Left renal pelvis (tissue), 4 donors: ENCODE data around the gene MAPK12. TPM values are rescaled to one million over a fixed set of nuclear protein-coding genes. Genes with fewer than 3 reads are reported as not detected.

Experiments used
- DNase-seq, 4 donors: peaks; one replicate each; pipeline ENCODE4 v3.0.0-alpha.2; 2013; ENCODE audit warnings: low read depth in 4 of 4, low spot score in 3 of 4
- polyA plus RNA-seq, 4 donors: library from polyadenylated mRNA; unstranded; fragments of 120-200 nt; gene quantifications; one replicate each; pipeline ENCODE4 v1.2.1, GENCODE V29; 2013; ENCODE audit not compliant: insufficient read length in 4 of 4

MAPK12 gene
- polyA plus RNA-seq, 4 donors = 9.7 to 17.7 (median 15.6) TPM

DNA sequence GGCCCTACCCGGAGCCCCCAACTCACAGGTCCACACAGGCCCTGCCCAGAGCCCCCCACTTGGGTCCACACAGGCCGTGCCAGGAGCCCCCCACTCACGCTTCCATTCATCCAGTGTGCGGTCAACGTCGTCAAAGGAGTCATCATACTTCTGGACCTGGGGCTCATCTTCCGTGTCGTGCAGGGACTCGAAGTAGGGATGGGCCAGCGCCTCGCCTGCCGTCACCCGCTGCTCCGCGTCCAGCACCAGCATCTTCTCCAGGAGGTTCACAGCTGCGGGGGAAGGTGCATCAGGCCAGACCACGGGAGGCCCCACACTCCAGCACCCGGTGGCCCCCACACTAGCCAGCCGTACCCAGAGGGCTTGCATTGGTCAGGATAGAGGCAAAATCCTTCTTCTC lies 6.4 kb downstream of the MAPK12 start:
- DNase-seq = no peak

DNA sequence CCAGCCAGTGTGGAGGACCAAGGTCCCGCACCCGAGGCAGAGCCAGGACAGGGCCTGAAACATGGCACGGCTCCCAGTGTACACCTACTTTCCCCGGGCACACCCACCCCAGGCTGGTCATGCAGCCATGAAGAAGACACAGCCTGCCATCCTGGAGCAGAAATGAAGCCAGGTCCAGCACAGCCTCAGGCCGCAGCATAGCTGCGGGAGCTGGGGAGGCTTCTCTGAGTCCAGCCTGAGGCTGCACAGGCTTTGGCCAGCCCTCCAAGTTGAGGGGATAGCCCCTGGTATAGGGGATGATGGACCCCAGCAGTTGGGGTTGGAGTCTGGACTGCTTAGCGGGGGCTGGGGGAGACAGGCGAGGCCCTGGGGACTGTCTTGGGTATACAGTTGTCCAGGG lies 7.5 kb downstream of the MAPK12 start:
- DNase-seq = no peak

DNA sequence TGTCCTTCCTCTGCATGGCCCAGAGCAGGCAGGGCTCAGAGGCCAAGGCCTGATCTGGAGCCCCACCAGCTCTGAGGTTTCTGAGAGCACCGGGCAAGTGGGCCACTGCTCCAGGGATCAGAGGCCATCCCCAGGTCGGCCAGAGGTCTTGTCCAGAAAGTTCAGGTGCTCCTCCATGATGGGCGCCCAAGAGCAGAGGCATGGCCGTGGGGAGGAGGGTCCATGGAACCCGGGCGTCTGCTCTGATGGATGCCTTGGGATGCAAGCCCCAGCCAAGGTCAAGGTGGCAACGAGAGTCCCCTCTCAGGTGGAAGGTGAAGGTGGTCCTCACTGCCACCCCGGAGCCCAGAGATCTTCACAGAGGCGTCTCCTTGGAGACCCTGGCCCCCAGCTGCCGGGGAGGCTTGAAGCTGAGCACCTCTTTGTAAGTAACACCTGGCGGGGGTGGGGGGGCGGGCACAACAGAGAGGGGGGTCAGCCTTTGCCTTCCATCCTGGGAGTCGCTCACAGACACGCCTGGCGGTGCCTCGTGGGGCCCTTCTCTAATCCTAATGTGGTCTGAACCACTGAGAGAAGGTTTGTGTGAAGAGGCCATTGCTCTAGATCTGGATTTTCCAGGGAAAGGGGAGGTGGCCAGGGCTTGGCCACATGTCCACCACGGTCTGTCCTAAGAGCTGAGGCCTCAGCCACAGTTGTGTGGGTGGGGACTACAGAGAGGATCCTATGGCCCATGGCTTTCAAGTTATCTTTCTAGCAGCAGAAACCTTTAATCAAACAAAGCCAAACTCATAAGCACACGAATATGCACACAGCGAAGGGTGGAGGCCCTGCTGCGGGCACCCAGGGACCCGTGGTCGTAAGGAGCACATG lies 8.2 kb downstream of the MAPK12 start:
- no peak for DNase-seq

DNA sequence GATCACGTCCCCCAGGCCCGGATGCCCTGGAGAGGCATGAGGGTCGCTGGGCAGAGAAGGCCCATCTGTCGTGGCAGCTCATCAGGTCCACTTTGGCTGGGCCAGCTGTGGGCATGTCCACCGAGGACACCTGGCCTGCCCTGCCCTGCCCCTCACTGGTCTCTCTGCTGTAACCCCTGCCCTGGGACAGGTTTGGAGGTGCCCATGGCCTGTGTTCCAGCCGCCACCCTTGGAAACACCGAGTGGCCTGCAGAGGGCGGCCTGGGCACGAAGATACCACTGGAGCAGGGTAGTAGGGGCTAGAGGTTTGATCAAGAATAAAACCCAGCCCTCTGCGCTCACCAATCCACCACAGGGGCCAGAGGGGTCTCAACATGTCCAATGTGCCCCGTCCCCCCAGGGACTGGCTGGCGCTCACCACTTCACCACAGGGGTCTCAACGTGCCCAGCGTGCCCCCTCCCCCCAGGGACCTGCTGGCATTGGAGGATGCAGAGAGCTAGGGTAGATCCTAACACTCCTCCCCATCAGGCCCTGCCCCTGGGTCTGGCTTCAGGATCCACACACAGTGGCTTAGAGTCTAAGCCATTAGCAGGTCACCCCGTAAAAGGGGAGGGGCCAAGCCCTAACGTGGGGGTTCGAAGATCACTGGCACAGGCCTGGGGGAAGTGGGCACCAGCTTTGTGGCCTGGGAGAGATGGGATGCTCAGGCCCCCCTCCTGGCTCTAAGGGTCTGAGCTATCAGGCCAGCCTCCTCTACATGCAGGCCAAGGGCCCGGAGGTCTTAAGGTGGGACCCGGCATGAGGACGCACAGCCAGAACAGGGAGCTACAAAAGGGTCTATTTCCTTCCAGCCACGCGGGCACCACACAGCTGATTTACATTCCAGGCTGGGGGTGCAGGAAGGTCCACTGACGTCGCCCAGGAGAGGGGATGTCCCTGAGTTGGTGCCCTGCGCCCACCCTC lies 9.1 kb downstream of the MAPK12 start:
- no peak for DNase-seq

DNA sequence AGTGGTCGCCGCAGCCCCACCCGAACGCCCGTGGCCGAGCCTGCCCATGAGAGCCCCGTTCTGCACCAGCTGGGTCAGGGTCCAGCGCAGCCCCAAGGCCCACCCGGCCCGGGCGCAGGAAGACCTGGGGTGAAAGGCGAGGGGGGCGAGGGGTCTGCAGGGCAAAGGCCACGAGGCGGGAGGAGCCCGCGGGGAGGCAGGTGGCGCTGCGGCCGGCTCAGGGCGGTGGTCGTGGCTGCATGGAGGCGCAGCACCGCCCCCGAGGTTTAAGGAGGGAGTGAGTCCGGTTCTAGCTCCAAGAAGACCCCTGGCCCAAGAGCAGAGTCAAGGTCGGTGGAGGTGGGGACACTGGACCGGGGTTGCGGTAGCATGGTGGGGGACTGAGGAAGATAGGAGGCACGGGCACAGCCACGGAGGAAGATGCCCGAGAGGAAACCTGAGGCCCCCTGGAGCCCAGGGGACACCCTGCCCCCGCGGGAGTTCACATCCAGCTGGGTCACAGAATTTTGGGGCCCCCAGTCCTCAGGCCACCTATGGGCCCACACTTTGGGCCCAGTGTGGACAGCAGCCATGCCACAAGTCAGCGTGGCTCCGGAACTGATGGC lies 9.9 kb downstream of the MAPK12 start:
- DNase-seq = no peak

DNA sequence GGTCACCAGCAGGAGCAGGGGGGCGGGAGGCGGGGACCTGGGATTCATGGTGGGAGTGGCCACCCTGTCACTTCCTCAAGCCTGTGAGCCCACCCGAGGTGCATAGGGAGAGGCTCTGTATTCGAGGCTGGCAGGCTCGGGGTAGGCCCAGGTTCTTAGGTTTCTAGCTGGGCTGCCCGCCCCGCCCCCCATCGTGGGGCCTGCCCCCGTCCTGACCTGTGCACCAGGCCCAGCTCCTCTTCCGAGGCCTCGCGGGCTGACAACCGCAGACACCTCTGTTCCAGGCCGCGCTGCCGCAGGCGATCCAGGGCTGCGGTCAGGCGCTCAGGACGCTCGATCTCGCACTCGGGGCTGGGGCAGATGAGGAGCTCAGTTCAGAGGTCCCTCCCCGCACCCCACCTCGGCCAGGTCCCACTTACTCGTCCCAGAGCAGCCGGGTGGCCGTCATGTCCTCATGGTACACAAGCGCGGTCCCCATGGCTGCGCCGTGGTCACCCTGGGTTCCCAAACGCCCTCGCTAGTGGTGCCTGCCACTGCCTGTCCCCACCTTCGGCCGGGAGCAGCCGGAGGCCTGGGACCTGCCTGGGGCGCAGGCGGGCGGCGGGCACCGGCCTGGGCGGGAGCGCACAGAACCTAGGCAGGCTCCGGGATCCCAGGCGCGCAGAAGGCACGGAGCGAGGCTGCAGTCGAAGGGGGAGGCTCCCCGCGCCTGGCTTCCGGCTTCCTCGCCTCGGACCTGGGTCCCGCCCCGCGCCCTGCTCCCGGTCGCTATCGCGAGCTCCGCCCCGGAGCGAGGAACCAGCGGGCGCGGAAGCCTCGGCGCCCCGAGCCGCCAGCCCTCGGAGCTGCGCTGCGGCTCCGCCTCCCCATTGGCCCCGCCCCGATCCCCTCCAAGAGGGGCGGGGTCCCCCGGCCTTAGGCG lies 10.7 kb downstream of the MAPK12 start, which contains the start of gene HDAC10:
Gene HDAC10 (minus strand): TSS at position 711 of the 922 bp plus-strand sequence. CDS start 233 bp downstream, at position 478.
- no peak for DNase-seq

DNA sequence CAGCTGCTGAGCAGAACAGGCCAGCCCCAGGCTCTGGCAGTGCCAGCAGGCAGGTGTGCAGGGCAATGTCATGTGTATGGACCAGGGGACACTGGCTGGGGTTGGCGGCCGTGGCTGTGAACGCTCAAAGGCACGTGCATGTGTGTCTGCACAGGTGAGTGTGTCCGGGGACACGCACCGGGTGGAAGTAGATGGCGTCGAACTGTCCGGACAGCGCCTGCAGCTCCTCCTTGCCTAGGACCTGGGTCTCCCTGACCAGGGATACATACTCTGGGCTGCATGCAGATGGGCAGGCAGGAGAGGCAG lies 11.3 kb downstream of the MAPK12 start:
- DNase-seq = no peak

DNA sequence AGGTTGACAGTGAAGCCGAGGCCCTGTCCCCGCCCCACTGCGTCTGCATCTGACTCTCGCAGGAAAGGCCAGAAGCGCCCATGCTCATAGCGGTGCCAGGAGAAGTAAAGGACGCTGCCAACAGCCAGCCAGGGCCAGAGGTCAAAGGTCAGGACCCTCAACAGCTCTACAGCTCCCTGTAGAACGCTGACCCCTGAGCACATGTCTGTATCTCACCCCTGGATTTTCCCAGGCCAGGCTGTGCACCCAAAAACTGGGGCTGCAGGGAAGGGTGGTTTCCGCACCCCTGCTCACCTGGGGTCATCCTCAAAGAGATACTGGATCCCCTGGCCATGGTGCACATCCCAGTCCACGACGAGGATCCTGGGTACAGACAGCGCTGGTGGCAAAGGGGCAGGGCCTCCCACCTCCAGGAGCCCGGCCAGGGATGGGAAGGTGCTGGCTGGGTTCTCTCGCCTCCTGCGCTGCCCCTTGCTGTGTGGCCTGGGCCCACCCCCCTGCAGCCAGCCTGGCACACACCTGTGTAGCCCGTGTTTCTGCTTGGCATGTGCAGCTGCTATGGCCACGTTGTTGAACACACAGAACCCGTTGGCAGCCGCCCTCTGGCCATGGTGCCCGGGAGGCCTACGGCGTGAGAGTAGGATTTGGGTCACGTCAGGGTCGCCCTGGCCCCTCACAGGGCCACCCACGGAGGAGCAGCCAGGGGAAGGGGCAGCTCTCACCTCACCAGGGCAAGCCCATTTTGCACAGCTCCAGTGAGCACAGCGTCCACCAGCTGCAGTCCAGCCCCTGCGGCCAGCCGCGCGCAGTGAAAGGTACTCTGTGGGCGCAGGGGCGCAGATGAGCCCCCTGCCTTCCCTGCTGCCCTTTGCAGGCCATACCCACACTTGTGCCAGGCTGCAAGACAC lies 11.9 kb downstream of the MAPK12 start:
- DNase-seq = no peak

DNA sequence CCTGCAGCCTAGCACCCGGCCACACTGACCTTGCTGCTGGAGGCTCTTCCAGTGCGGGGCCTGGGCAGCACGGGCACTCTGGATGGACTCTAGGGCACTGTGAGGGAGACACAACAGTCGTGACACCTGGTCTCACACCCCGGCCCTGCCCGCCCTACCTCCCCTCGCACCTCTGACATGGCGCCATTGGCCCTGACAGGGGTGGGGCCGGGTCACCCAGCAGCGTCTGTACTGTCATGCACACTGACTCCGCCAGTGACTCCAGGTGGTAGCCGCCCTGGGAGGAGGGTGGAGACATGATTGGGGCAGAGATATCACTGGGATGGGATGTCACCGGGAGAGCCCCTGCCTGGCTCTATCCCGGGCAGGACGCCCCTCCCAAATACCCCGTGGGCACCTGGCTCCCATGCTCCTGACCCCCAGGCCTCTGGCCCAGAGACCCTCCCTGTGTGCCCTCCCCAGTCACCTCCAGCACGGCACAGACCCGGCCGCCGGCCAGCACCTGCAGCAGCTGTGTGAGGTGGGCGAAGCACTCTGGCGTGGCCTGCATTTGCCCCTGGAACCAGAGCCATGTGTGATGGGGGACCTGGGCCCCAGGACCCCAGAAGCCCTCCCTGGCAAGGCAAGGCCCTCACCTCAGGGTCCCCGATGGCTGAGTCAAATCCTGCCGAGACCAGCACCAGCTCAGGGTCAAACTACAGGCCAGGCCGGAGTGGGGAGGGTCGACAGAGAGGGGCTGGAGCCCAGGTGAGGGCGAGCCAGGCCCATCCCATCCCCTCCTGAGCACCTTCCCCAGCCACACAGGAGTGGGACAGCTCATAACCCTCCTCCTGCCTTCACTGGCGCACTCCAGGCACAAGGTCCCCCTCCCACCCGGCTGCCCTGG lies 13.0 kb downstream of the MAPK12 start:
- DNase-seq = no peak

DNA sequence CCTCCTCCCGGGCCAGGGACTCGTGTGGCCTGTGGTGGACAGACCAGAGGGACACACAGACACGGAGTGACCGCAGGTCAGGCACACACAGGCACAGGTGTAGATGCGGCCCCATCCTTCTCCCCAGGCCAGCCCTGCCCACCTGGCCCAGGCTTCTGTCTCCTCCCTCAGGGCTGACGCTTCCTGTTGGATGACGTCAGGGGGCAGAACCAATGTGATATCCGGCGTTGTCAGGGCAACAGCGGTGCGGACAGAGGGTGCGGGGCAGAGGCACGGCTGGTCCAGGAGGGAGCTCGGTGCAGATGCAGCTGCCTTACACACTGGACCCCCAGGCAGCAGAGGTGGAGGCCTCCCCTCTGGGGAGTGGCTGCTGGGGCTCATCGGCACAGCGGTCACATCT lies 13.7 kb downstream of the MAPK12 start:
- no peak for DNase-seq

DNA sequence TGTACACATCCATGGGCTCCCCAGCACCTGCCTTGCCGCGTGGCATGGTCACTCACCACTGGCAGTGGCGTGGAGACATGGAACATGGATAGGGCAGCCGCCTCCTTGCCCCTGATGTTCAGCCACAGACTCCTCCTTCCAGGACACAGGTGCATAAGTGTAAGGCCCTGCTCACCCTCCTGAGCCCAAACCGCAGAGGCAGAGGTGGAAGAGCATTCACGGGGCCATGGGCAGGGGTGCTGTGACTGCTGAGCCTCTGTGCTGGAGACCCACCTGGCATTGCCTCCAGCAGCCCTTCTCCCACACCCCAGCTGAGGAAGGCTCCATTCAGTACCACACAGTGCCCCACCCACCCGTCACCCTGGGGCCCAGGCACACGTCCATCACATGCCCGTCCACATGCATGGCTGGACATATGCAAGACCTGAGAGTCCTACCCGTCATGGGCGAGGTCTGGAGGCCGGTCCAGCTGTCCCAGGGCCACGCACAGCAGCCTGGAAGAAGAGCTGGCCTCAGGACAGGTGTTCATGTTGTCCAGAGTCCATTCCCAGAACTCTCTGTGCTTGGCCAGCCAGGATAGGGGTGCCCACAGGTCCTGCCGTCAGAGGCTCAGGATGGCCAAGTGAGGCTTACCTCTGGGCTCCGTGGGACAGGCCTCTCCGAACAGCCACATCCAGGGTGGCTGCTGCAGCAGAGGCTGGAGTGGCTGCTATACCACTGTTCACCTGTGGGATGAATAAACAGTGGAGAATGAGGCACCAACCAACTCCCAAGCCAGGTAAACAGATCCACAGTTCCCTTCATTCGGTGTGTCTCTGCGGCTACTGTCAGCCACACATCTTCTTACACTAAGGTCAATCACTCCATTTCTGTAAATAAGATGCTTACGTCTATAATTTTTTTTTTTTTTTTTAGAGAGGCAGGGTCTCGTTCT lies 15.0 kb downstream of the MAPK12 start:
- no peak for DNase-seq

DNA sequence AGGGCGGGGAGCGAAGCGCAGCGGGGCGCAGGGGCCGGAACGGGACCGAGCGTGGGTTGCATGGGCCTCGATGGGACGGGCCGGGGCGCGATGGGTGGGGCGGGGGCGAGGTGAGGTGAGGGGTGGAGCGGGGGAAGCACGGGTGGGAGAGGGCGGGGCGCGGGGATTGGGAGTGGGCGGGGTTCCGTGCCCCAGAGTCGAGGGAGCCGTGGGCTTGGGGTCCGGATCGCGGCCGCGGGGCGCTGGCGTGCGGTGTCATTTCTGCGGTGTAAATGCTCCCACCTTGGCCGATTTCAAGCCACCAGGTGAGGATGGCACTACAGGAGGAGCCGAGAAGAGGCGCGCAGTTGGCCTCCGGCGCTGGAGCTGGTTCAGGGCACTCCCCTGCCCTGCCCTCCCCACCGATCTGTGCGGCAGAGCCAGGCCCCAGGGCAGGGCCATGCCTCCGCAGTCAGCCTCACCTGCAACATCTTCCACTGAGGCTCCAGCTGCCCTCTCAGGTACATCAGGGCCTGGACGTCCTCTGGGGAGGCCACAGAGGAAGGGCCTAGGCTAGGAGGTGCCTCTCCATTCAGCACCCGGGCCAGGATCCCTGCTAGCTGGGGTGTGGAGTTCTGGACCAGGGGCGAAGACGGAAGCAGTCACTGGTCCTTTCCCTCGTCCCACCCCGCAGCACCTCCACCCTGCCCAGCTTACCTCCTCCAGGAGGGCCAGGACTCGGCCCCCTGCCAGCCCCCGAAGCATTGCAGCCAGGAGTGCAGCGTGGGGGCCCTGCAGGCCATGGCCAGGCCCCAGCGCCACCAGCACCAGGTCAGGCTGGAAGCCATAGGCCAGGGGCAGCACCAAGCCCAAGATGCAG lies 16.0 kb downstream of the MAPK12 start:
- DNase-seq = no peak

DNA sequence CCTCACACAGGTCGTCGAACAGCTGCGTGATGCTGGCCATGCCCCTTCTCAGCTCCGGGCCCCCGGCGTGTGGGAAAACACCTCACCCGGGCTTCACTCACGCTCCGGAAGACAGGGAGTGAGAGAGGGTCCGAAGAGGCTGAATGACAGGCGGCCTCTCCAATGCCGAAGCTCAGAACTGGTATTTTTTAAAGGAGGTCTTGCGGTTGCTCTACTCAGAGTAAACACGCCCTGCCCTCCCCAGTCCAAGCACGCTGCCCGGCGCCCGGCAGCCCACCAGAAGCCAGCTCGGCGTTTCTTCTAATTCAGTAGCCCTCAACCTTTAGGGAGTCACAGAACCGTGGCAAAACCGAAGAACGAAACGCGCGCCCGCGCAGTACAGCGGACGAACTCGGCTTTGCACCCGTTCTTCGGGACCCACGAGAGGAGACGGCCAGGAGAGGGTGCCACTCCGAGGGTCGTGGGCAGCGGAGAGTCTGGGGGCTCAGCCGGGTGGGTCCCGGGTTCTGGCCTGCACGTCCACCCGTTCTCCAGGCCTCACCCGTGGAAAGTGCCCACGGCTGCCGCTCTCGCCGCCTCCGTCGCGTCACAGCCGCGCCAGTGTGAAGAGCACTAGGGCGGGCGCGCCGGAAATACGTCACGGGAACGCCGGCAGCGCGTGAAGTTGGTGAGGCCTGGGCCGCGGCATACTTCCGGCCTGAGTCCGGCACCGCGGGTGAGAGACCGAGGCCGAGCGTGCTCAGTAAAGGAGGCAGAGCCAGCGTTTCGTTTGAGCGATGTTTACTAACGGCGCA lies 16.9 kb downstream of the MAPK12 start, which contains the start of gene TUBGCP6:
Gene TUBGCP6 (minus strand): TSS at position 604 of the 794 bp plus-strand sequence. CDS start 564 bp downstream, at position 40.
- peak; percentile 79 to 89 (median 84) for DNase-seq

DNA sequence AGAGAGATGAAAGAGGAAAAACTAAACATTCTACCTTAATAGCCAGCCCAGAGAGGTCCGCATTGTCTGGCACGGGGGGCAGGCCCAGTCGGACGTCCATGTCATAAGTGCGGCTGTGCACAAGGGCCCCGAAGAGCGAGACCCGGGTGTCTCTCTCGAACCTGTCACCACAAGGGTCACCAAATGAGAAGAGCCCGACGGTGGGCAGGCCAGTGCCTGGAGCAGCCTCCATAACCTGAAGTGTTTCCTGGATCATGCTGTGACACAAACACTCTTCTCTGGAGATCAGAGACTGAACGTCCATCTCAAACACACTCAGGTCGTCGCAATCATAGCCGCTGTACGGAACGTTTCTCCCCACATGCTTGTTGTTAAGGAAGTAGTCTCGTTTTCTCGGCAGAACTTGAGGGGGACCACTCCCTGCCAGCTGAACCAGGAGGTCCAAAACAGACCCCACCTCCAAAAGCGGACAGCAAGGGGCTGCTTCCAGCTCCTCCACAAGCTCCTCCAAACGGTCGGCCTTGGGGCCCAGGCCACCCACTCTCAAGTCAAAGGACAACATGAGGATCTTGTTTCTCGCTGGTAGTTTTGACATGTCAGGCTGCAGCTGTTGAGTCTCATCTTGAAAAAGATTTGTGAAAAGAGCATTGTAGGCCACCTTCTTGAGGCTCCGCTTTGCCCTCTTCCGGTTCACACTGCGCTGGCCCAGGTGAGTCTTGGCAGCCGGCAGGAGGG lies 17.6 kb downstream of the MAPK12 start:
- no peak for DNase-seq
